Measurements from ENCODE around the gene SCAF8.

- TF ChIP-seq POLR2A (IDR thresholded peaks at IDR 0.05) (no peak), CTCF (IDR thresholded peaks at IDR 0.05) (no peak)
These were observed 18.8 kb downstream of the SCAF8 start for GRCh38 chr6:154752022-154752421.
